SU-DHL-6 (cell line): ENCODE data around the gene MPRIP.

ENCODE experiments used
- H2AFZ ChIP-seq: fragments of 200-600 bp; sonication (generic); 2 replicates; pipeline ENCODE4 v1.6.1; 2014; ENCODE audit warnings: low read depth, mild to moderate bottlenecking, moderate library complexity, mixed read lengths, antibody characterized with exemption, low read length; ENCODE audit not compliant: severe bottlenecking
- H3F3A ChIP-seq: fragments of 200-600 bp; shearing (Covaris generic); 2 replicates; pipeline ENCODE4 v1.6.0; 2016; ENCODE audit warnings: antibody characterized with exemption, mild to moderate bottlenecking; ENCODE audit not compliant: insufficient read depth
- H3K27ac ChIP-seq: fragments of 200-600 bp; sonication (generic); 2 replicates; pipeline ENCODE4 v1.5.1; 2016; ENCODE audit warnings: low read depth, mild to moderate bottlenecking, low read length, moderate library complexity, mixed read lengths
- H3K27me3 ChIP-seq: fragments of 200-600 bp; sonication (generic), shearing (Covaris generic); 2 replicates; pipeline ENCODE4 v1.6.0; 2014; ENCODE audit warnings: mild to moderate bottlenecking, low read length
- H3K36me3 ChIP-seq: fragments of 200-600 bp; sonication (generic); 2 replicates; pipeline ENCODE4 v1.6.1; 2014; ENCODE audit warnings: mild to moderate bottlenecking, low read length, mixed read lengths
- H3K4me2 ChIP-seq: fragments of 300-600, 200-600 bp; shearing (Covaris generic), sonication (generic); 2 replicates; pipeline ENCODE4 v1.6.0; 2014; ENCODE audit warnings: low read length, low read depth, mild to moderate bottlenecking; ENCODE audit not compliant: poor library complexity, severe bottlenecking
- H3K4me3 ChIP-seq: fragments of 200-600 bp; sonication (generic); 2 replicates; pipeline ENCODE4 v1.5.1; 2014; ENCODE audit warnings: antibody characterized with exemption, low read length, mild to moderate bottlenecking, mixed read lengths; ENCODE audit not compliant: insufficient read depth, poor library complexity, severe bottlenecking
- H3K79me2 ChIP-seq: fragments of 200-600 bp; sonication (generic); 2 replicates; pipeline ENCODE4 v1.6.1; 2014; ENCODE audit warnings: mild to moderate bottlenecking, low read length, moderate library complexity; ENCODE audit not compliant: insufficient read depth
- H3K9ac ChIP-seq: fragments of 200-600 bp; sonication (generic); 2 replicates; pipeline ENCODE4 v1.7.0; 2014; ENCODE audit warnings: mild to moderate bottlenecking, low read length
- H3K9me2 ChIP-seq: fragments of 200-600 bp; sonication (generic); replicated peaks from 2 replicates; pipeline ENCODE4 v1.6.1; 2014; ENCODE audit warnings: low read length; ENCODE audit not compliant: insufficient read depth
- H3K9me3 ChIP-seq: fragments of 200-600 bp; sonication (generic); 2 replicates; pipeline ENCODE4 v1.6.1; 2014; ENCODE audit warnings: low read length, mixed read lengths; ENCODE audit not compliant: insufficient read depth
- H4K20me1 ChIP-seq: fragments of 200-600 bp; sonication (generic); 2 replicates; pipeline ENCODE4 v1.6.1; 2014; ENCODE audit warnings: low read depth, mild to moderate bottlenecking, antibody characterized with exemption, low read length, moderate library complexity, mixed read lengths
- CTCF ChIP-seq: fragments of 200-600 bp; sonication (generic); IDR thresholded peaks from one replicate; pipeline ENCODE4 v1.5.1; 2017; ENCODE audit warnings: antibody characterized with exemption, mild to moderate bottlenecking, low read length, moderate library complexity; ENCODE audit not compliant: insufficient read depth, poor library complexity, severe bottlenecking
- EZH2phosphoT487 ChIP-seq: fragments of 200-600 bp; sonication (generic), shearing (Covaris generic); conservative IDR thresholded peaks from 2 replicates; pipeline ENCODE4 v1.6.1; 2018; ENCODE audit warnings: mild to moderate bottlenecking, antibody characterized with exemption, low read length, moderate library complexity, mixed read lengths

The MPRIP gene

GRCh38 chr17:17140590-17140980 lies 98.3 kb downstream of the MPRIP start:
- Histone ChIP-seq H3K27ac (no peak overlapping the region), H3K4me3 (no peak overlapping the region), H2AFZ (no peak overlapping the region), H3K9me3 (no peaks in the 10 kb centered on the region), H3F3A (no peaks in the 10 kb centered on the region), H3K9ac (no peak overlapping the region), H3K27me3 (no peaks in the 10 kb centered on the region), H3K4me2 (no peak overlapping the region), H3K79me2 (no peaks in the 10 kb centered on the region), H4K20me1 (no peaks in the 10 kb centered on the region), H3K36me3 (no peaks in the 10 kb centered on the region), H3K9me2 (no peaks in the 10 kb centered on the region)
- no peak for TF ChIP-seq CTCF
- no peak for TF ChIP-seq EZH2phosphoT487

- Histone ChIP-seq H3K27me3 (no peaks in the 10 kb centered on the region), H3K9me2 (no peaks in the 10 kb centered on the region), H4K20me1 (no peaks in the 10 kb centered on the region), H3K9ac (no peak overlapping the region), H3K27ac (no peak overlapping the region), H3K79me2 (no peaks in the 10 kb centered on the region), H3K36me3 (no peaks in the 10 kb centered on the region), H3F3A (no peaks in the 10 kb centered on the region), H2AFZ (no peak overlapping the region), H3K4me2 (no peak overlapping the region), H3K9me3 (no peaks in the 10 kb centered on the region), H3K4me3 (no peak overlapping the region)
- TF ChIP-seq CTCF (no peak), EZH2phosphoT487 (no peak)
Measured at GRCh38 chr17:17141279-17141678, 99.0 kb downstream of the MPRIP start.

- TF ChIP-seq EZH2phosphoT487 (no peak), CTCF (peak; percentile 94)
- H2AFZ ChIP-seq, result no peak overlapping the region
- no peak overlapping the region for H3K27ac ChIP-seq
- no peaks in the 10 kb centered on the region for H4K20me1 ChIP-seq
- no peak overlapping the region for H3K4me2 ChIP-seq
- H3K9me3 ChIP-seq, result no peaks in the 10 kb centered on the region
- no peak overlapping the region for H3K4me3 ChIP-seq
- no peaks in the 10 kb centered on the region for H3K36me3 ChIP-seq
- H3K79me2 ChIP-seq, result no peaks in the 10 kb centered on the region
- no peaks in the 10 kb centered on the region for H3K27me3 ChIP-seq
- H3K9ac ChIP-seq, result no peak overlapping the region
- H3F3A ChIP-seq, result no peaks in the 10 kb centered on the region
- no peaks in the 10 kb centered on the region for H3K9me2 ChIP-seq
Measured at GRCh38 chr17:17141860-17142552, 99.7 kb downstream of the MPRIP start.
